Midbrain (tissue), 1 donor: ENCODE measurements around the gene RHBDD1.

Experiments
- DNase-seq: peaks from one replicate; lab custom pipeline; 2025; lab: John Stamatoyannopoulos, UW

The RHBDD1 gene

GRCh38 chr2:227031379-227031778, 195.5 kb downstream of the RHBDD1 start:
- no peak for DNase-seq

- DNase-seq: no peak
These were observed 197.8 kb downstream of the RHBDD1 start for GRCh38 chr2:227033471-227034148.

GRCh38 chr2:227035711-227036367, 200.0 kb downstream of the RHBDD1 start:
- DNase-seq: no peak

- no peak for DNase-seq
These were observed 200.7 kb downstream of the RHBDD1 start for GRCh38 chr2:227036527-227036926.

- DNase-seq: no peak
These were observed 202.8 kb downstream of the RHBDD1 start for GRCh38 chr2:227038550-227039189.

GRCh38 chr2:227043981-227044380, 208.1 kb downstream of the RHBDD1 start:
- no peak for DNase-seq
